ENCODE data around the gene KL. TPM values are rescaled to one million over a fixed set of nuclear protein-coding genes. Genes with fewer than 3 reads are reported as not detected.

The KL gene
- total RNA-seq, 2 donors from 2014 or later, result 0.09 TPM; not detected in 1

GRCh38 chr13:32989942-32990341, 26.3 kb upstream of the KL start:
- Mint-ChIP-seq H3K27me3 (ENCODE audit: insufficient read depth) (no peaks in the 10 kb centered on the region), H3K36me3 (ENCODE audit: low read depth) (no peaks in the 10 kb centered on the region), H3K27ac (no peak overlapping the region), H3K9me3 (peaks cover 6% of the 10 kb centered on the region), H3K4me1 (no peaks in the 10 kb centered on the region), H3K4me3 (no peak overlapping the region)
- Histone ChIP-seq H3K36me3 (ENCODE audit: control insufficient read depth, insufficient read depth, low read length) (no peaks in the 10 kb centered on the region), H3K4me3 (ENCODE audit: low read length) (no peak overlapping the region), H3K27ac (ENCODE audit: low read depth, low read length) (no peak overlapping the region), H3K4me1 (ENCODE audit: control insufficient read depth, insufficient read depth, low read length) (no peaks in the 10 kb centered on the region), H3K27me3 (ENCODE audit: control insufficient read depth, insufficient read depth, low read length, poor library complexity, severe bottlenecking) (no peaks in the 10 kb centered on the region), H3K9ac (ENCODE audit: extremely low read depth, low read length, poor library complexity, severe bottlenecking) (no peak overlapping the region), H3K9me3 (ENCODE audit: control insufficient read depth, low read length) (no peaks in the 10 kb centered on the region)
- no peak for DNase-seq
- 83 to 94% methylated on average over 1 to 3 of the region's 3 CpGs for WGBS, 2 experiments (ENCODE audit: insufficient coverage in 1 of 2, insufficient read length in 1 of 2)
- TF ChIP-seq CTCF (conservative IDR thresholded peaks at IDR 0.05), result no peak

GRCh38 chr13:32993145-32993544, 23.1 kb upstream of the KL start:
- Mint-ChIP-seq H3K4me3 (no peak overlapping the region), H3K9me3 (no peaks in the 10 kb centered on the region), H3K4me1 (no peaks in the 10 kb centered on the region), H3K27ac (no peak overlapping the region), H3K27me3 (ENCODE audit: insufficient read depth) (no peaks in the 10 kb centered on the region), H3K36me3 (ENCODE audit: low read depth) (no peaks in the 10 kb centered on the region)
- no peaks in the 10 kb centered on the region for H3K9me3 ChIP-seq (ENCODE audit: control insufficient read depth, low read length)
- no peaks in the 10 kb centered on the region for H3K36me3 ChIP-seq (ENCODE audit: control insufficient read depth, insufficient read depth, low read length)
- DNase-seq, result no peak
- H3K9ac ChIP-seq (ENCODE audit: extremely low read depth, low read length, poor library complexity, severe bottlenecking), result no peak overlapping the region
- TF ChIP-seq CTCF (conservative IDR thresholded peaks at IDR 0.05), result no peak
- WGBS, 2 experiments (ENCODE audit: insufficient coverage in 1 of 2, insufficient read length in 1 of 2), result 94 to 99% methylated on average over 5 to 6 of the region's 8 CpGs
- H3K4me3 ChIP-seq (ENCODE audit: low read length), result no peak overlapping the region
- peaks cover 3% of the 10 kb centered on the region for H3K4me1 ChIP-seq (ENCODE audit: control insufficient read depth, insufficient read depth, low read length)
- no peak overlapping the region for H3K27ac ChIP-seq (ENCODE audit: low read depth, low read length)
- no peaks in the 10 kb centered on the region for H3K27me3 ChIP-seq (ENCODE audit: control insufficient read depth, insufficient read depth, low read length, poor library complexity, severe bottlenecking)

- H3K27me3 Mint-ChIP-seq (ENCODE audit: insufficient read depth), result no peaks in the 10 kb centered on the region
- Histone ChIP-seq H3K9ac (ENCODE audit: extremely low read depth, low read length, poor library complexity, severe bottlenecking) (no peak overlapping the region), H3K27ac (ENCODE audit: low read depth, low read length) (no peak overlapping the region), H3K36me3 (ENCODE audit: control insufficient read depth, insufficient read depth, low read length) (no peaks in the 10 kb centered on the region), H3K27me3 (ENCODE audit: control insufficient read depth, insufficient read depth, low read length, poor library complexity, severe bottlenecking) (no peaks in the 10 kb centered on the region), H3K9me3 (ENCODE audit: control insufficient read depth, low read length) (peaks cover 2% of the 10 kb centered on the region), H3K4me3 (ENCODE audit: low read length) (no peak overlapping the region), H3K4me1 (ENCODE audit: control insufficient read depth, insufficient read depth, low read length) (peaks cover 3% of the 10 kb centered on the region)
- H3K36me3 Mint-ChIP-seq (ENCODE audit: low read depth), result no peaks in the 10 kb centered on the region
- H3K4me3 Mint-ChIP-seq, result no peak overlapping the region
- 78 to 80% methylated on average over 1 to 2 of the region's 2 CpGs for WGBS, 2 experiments (ENCODE audit: insufficient coverage in 1 of 2, insufficient read length in 1 of 2)
- no peaks in the 10 kb centered on the region for H3K4me1 Mint-ChIP-seq
- H3K9me3 Mint-ChIP-seq, result no peaks in the 10 kb centered on the region
- DNase-seq, result no peak
- no peak overlapping the region for H3K27ac Mint-ChIP-seq
- no peak for TF ChIP-seq CTCF (conservative IDR thresholded peaks at IDR 0.05)
Observed at GRCh38 chr13:32997399-32997798, 18.8 kb upstream of the KL start.
